GM21381 (cell line): ENCODE measurements around the gene NAXD.
"Not testable (repeated sequence)": the region's sequence is repeated elsewhere in the genome, so short reads cannot be mapped to it uniquely, and the experiment has no call there.

Source experiments
- ATAC-seq: cut with Tn5 transposase; IDR thresholded peaks from one replicate; pipeline ENCODE4 v1.9.1; 2021; ENCODE audit warnings: mild to moderate bottlenecking, moderate library complexity; ENCODE audit not compliant: unreplicated experiment

Gene NAXD

DNA sequence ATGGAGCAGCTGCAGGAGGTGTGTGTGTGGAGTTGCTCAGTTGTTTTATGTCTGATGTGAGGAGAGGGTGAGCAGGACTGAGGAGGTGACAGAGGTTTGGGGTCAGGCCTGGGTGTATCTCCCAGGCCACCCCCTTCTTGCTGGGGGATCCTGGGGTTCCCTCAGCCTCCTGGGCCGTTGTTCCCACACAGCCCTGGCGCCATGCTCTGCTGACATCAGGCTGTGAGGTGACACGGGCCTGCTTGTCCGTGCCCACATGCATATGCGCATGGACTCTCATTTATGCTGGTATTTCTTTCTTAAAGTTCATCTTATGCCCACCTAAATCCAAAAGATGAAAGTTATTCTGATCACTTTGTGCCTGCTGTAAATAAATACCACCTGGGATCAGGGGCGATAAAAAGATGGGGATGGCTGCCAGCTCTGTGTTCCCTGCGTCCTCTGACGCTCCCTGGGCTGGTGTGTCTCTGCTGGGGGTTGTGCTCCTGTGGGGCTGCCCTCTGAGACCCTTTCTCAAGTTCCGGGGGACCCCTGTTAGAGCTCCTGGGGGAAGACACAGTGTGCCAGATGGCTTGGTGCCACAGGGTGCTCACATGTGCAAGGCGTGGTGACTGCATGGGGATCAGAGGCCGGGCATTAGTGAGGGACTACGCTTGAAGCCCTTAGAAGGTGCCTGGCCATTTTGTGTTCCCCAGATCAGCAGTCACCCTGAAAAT is 12.6 kb downstream of the NAXD start:
- no peak for ATAC-seq

DNA sequence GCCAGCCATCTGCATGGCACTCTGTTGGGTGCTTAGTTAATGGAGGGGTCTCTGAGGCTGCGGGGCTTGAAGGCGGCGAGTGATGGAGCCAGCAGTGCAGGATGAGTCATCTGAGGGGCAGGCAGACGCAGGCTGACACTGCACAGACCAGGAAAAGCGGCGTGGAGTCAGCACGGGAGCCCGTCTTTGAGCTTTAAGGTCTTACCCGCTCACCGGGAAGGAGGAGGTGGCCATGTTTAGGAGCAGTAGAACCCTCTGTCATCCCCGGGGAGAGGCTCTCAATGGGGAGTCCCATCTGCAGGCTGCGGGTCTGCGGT is 13.1 kb downstream of the NAXD start:
- no peak for ATAC-seq

DNA sequence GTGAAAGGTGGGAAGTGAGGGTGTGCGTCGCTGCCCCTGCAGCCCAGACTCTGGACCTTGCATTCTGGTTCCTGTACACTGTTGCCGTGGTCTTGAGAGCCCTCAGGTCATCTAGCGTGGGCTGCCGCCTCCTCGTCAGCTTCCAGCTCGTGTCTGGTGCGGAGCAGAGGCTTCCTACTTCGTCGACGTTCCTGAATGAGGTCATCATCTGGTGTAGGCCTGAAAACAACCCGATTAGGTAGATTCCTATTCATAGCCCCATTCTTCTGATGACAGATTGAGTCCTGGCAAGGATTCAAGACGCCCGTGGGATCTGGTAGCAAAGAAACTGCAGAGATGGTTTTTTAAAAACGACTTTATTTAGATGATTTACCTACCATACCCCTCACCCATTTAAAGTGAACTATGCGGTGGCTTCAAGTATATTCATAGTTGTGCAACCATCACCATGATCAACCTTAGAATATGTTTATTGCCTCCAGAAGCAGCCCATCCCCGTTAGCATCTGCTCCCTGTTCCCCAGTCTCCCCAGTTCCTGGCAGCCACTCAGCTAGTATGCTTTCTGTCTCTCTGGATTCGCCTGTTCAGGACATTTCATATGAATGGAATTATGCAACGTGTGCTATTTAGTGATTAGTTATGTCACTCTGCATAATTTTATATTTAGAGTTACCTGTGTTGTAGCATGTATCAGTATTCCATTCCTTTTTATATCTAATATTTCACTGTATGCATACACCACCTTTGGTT is 13.8 kb downstream of the NAXD start:
- ATAC-seq, result no peak

DNA sequence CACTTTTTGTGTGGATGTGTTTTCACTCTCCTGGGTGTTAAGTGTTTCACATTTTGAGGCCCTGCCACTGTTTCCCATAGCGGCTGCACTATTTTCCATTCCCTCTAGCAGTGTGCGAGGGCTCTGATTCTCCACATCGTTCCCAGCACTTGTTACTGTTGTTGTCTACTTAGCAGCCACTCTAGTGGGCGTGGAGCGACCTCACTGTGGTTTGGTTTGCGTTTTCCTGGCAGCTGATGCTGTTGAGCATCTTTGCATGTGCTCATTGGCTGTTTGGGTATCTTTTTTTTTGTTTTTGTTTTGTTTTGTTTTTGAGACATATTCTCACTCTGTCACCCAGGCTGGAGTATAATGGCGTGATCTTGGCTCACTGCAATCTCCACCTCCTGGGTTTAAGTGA is 14.4 kb downstream of the NAXD start:
- ATAC-seq, result no peak

DNA sequence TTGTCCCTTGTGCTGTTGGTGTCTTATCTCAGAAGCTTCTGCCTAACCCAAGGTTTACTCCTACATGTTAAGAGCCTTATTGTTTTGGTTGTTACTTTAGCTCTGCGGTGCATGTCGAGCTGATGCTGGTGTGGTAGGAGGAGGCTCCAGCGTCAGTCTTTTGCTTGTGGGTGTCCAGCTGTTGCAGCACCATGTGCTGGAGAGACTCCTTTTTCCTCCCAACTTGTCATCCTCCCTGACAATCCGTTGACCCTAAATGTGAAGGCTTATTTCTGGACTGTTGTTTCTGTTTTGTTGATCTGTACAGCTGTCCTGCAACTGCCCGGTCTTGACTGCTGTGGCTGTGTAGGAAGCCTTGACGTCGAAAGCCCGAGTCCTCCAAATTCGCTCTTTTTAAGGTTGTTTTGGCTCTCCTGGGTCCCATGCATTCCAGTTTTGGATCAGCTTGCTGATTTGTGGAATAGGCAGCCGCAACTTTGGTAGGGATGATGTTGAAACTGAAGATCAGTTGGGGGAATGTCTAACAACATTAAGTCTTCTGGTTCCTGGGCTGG is 15.3 kb downstream of the NAXD start:
- ATAC-seq, result no peak

DNA sequence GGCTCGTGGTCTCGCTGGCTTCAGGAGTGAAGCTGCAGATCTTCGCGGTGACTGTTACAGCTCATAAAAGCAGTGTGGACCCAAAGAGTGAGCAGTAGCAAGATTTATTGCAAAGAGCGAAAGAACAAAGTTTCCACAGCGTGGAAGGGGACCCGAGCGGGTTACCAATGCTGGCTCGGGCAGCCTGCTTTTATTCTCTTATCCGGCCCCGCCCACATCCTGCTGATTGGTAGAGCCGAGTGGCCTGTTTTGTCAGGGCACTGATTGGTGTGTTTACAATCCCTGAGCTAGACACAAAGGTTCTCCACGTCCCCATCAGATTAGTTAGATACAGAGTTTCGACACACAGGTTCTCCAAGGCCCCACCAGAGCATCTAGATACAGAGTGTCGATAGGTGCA is 16.9 kb downstream of the NAXD start:
- not testable (repeated sequence) for ATAC-seq

DNA sequence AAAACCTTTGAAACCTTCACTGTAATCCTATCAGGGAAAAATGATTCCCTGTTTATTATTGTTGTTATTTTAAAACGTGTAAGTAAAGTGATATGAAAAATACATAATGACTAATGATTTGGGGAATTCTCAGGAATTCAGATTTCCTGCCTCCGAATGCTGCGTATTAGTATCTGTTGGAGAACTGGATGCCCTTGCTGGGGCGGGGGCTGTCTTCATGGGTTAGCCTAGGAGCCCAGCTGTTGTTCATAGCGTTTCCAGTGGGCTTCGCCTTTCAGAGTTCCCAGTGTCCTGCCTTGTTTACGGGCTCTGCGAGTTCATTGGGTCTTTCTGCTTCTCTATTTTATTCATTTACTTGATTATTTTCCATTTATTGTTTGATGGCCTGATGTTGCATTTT is 18.4 kb downstream of the NAXD start:
- ATAC-seq, result no peak

DNA sequence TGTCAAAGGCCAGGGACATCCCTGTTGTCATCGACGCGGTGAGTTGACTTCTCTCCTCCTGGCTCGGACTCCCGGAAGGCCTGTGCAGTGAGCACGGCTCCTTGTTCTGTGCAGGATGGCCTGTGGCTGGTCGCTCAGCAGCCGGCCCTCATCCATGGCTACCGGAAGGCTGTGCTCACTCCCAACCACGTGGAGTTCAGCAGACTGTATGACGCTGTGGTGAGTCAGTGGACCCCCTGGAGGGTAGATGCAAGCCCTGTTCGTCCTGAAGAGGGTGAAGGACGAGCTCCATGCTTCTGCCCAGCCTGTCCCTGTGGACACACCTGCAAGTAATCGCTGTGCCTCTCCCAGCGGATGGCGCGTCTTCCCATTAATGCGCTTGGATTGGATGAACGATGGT is 19.2 kb downstream of the NAXD start:
- ATAC-seq, result no peak

DNA sequence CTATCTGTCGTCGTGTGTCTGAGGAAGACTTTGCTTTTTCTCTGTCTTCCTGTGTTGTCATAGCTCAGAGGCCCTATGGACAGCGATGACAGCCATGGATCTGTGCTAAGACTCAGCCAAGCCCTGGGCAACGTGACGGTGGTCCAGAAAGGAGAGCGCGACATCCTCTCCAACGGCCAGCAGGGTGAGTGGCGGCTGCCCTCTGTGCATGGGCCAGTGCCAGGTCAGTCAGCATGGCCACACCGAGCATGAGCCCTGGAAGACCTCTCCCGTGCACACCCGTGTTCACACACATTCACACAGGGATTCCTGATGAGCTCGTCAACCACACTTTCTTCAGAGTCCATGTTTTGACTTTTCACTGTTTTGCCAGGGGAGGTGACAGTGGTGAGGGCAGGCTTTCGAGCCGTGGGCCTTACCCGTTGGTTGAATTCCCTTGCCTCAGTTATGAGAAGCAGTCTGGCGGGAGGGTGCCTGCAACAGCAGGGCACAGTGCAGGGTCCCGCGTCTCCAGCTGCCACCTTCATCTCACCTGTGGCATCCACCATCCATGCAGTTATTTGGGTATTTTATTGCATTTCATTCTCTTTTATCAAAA is 20.2 kb downstream of the NAXD start:
- ATAC-seq, result no peak

DNA sequence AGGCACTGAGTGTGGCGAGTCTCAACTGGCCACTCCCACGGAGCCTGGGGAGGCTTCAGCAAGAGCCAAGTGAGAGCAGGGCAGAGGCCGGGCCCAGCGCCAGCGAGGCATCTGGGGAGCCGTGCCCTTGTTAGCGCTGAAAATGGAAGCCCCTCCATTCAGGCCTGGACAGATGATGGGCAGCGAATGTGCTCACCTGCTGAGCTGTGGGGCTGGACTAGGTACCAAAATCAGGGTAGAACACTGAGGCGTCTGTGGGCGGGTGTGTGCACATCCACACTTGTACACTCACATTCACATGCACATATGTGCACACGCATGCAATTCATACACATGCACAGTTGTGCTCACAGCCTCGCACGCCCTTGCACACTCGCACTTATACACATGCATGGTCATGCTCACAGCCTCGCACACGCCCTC is 20.7 kb downstream of the NAXD start:
- ATAC-seq, result no peak

DNA sequence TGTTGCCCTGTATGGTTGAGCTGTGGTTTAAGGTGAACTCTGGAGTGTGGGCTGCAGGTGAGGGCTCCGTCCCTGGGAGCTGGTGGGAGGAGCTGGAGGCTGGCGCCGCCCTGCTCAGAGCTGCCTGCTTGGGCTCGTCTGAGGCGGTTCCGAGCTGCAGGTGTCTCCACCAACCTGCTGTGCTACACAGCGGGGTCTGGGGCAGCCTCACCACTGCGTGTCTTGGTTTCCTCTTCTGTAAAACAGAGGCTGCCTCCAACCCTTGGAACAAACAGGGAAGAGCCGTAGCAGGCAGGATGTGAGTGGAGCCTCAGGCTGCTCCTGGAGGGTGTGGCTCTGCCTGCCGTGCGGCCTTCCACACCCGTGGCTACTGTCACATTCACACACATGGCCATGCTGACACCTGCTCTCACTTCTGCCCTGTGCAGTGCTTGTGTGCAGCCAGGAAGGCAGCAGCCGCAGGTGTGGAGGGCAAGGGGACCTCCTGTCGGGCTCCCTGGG is 21.4 kb downstream of the NAXD start:
- ATAC-seq, result no peak

DNA sequence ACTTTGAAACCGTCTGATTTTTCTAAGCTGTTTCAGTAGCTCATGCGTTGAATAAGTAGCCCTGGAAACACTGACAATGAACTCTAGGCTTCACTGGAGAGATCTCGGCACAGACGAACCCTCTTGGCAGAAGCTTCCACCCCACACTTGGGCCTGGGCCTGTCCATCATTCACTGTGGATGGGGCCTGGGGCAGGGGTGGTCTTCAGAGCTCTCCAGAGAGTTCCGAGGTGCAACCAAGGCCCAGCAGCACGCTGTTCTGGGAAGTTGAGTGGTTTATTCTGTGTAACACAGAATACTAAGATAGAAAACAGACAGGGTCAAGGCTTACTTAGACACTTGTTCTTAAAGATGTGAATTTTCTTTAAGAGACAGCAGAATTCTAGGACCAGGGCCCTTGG is 21.9 kb downstream of the NAXD start:
- ATAC-seq, result no peak

DNA sequence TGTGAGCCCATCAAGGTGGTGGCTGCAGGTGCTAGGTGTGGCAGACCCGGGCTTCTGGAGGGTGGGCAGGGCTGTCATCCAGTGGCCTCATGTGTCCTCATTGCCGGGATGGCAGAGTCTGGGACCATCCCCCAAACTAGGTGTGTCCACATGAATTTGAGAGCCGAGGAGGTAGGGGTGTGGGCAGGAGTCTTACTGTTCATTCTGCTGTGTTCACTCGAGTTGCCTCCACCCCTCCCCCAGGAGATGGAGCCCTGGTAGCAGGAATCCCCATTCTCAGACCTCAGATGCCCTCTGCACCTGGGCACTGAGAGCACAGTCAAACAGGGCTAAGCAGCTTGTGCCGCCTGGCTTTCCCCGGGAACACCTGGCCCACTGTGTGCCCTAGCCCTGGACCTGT is 22.4 kb downstream of the NAXD start:
- ATAC-seq, result no peak

DNA sequence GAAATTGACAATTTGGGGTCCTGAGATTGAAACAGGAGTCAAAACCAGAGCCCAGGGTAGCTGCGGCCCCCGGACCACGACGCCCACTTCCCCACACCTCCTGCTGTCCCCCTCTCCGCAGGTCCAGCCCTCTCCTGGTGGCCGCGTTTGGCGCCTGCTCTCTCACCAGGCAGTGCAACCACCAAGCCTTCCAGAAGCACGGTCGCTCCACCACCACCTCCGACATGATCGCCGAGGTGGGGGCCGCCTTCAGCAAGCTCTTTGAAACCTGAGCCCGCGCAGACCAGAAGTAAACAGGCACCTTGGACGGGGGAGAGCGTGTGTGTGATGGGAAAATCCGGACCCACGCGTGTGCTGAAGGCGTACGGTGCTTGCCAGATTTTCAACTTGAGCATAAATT is 22.9 kb downstream of the NAXD start:
- ATAC-seq, result no peak

DNA sequence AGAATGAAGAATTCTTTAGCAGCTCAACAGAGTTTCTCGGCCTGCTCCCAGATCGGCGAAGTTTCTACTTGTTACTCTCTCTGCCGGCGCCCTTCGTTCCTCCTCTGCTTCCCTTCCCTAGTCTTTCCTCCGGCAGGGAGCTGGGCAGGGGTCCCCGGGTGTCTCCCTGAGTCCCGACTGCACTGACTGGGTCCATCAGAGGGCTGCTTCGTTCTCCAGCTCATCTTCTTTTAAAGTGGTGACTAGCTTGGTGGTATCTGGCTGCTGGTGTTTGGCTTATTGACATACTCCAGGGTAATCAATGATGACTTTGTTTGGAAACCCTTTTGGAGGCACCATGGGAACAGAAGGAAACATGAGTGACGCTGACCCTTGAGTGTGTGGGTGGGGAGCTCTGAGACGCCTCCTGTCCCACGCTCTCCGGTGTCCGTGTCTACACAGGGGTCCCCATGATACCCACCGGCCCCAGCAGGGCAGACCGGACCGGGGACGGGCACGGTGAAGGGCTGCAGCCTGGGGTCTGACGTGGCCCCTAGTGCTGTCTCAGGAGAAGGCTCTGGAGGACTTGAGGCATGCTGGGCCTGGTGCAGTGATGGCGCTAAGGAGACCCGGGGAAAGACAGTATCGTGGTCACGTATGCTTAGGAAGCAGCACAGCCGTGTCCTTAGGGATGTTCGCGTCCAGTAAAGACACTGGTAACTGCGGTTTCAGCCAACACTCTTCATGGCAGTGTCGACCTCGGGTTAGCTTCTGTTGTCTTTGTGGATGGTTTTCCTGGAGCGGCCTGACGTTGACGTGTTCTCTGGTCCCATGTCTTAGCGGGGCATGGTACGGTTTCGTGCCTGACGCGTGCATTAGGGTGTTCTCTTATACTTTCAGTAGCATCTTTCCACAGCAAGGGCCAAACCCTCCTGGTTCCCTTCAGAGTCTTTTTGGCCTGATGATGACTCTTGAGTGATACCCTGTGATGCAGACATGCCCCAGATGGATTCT is 23.8 kb downstream of the NAXD start:
- no peak for ATAC-seq

DNA sequence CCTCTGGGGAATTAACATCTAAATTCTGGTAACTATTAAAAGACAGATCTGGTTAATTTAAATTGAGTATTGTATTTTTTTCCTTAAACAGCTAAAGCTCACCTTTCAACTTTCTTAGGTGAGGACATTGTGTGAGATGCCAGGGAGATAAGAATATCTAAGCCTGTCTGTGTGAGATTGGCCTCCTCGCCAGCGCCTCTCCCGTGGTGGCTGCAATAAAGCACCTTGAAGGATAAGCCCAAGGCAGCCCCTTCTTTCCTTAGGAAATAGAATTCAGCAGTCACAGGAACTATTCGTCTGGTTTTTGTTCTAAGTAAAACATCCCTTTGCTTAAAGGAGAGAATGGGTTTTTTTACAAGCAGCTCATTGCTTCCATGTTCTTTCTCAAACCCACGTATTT is 24.6 kb downstream of the NAXD start:
- ATAC-seq, result no peak

DNA sequence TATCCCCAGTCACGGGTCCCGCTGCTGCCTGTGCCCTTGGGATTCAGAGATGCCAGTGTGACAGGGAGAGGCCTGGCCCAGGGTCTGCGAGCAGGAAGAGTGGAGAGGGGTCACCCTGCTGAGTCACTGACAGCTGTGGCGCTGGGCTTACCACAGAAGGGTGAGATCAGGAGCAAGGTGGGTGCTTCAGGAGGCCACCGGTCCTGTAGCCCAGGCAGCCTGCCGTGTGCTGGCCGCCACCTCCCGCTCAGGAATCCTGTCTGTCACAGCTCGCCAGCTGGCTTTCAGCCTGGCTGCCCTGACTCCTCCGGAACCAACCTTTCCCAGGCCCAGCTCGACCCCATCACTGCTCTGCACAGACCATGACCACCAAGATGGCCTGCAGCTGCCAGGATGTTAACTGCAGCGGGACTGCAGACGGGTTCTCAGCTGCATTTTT is 25.3 kb downstream of the NAXD start:
- ATAC-seq, result no peak

DNA sequence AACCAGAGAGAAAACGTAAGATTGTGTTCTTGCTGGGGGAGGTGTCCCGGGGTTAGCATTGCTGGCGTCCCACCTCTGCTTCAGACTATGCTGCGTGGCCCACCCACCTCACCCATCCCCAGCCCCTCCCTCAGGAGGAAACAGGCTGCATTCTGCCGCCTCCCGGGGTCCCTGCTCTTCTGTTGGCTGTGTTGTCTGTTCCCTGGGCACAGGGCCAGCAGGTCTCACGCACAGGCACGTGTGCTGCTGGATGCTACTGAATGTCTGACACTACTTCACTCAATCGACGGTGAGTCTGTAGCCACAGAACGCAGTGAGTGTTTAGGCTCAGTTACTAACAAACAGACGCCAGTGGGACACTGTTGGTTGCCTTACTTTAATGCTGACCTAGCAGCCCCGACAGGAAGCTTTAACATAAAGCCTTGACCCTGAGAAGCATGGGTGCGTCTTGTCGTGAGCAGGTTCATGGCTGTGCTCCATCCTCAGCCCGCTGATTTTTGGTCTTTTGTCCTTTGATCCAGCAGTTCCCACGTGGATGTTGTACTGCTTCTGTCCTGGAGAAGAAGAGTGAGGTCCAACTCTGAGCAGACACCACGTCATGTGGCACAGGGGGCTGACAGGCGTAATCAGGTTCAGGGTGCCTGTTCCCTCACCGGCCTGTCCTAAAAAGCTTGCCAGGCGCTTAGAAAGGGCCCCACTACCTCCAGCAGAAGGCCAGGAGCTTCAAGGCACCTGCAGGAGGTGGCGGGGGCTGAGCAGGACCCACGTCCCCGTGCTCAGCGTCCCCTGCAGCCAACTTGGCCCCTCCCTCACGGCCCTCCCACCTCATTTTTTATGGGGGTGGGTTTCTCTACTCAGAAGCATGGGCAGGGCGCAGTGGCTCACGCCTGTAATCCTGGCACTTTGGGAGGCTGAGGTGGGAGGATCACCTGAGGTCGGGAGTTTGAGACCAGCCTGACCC is 26.0 kb downstream of the NAXD start:
- no peak for ATAC-seq

DNA sequence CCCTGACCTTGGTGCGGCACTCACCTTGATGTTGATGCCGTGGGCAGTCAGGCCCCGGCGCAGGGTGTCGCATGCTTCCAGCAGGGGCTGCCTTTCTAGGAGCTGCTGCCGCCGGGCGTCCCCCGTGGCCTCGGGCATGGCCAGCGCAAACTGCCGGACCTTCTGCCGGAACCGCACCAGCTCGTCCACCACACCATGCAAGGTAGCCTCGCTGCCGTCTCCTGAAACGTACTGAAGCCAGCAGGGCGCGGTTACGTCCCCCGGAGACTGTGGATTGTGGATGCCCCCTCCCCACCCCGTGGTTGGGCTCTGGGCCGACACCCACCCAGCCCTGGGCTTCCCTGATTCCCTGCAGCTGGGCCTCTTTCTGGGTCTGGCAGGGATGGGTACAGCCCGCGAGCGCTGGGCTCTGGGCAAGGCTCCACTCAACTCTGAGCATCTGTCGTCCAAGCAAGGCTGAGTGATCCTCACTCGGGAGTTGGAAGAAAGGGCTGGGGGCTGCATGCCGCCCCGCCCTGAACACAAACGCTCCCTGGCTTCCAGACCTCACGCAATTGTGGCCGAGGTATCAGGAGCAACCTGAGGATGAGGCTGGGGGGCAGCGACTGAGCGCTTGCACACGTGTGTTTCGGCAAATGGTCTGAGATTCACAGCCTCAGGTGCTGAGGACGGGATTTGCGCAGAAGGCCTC is 27.1 kb downstream of the NAXD start:
- no peak for ATAC-seq
